Measurements from ENCODE around the gene URI1. TPM values are rescaled to one million over a fixed set of nuclear protein-coding genes. Genes with fewer than 3 reads are reported as not detected.

Gene URI1
- polyA plus RNA-seq, 1 of the 3 experiments (the other 2 are of a cell fraction), result 32.4 TPM

- Histone ChIP-seq H3K9me3 (no peaks in the 10 kb centered on the region), H3K4me1 (ENCODE audit: control insufficient read depth in 1 of 2, insufficient read depth in 2 of 2, low read depth in 1 of 2, low read length in 1 of 2) (peaks cover 4 to 6% of the 10 kb centered on the region in 2 experiments; a peak in 3 of 4 replicates), H2AFZ (ENCODE audit: low read depth) (peak overlapping the region; percentile 57), H3K36me3 (replicated peaks in 1 of 2; ENCODE audit: control insufficient read depth in 1 of 2, insufficient read depth in 2 of 2, low read length in 1 of 2) (no peaks in the 10 kb centered on the region), H3K27ac (ENCODE audit: low read depth in 2 of 2, low read length in 1 of 2) (peak overlapping the region; percentile 43 to 78), H3F3A (replicated peaks; ENCODE audit: insufficient read depth) (peaks cover 8% of the 10 kb centered on the region), H3K4me2 (peak overlapping the region; percentile 98), H3K9ac (peak overlapping the region; percentile 90), H3K79me2 (ENCODE audit: insufficient read depth) (peaks cover 51% of the 10 kb centered on the region), H3K4me3 (ENCODE audit: low read depth in 2 of 2, low read length in 1 of 2) (peak overlapping the region; percentile 93), H4K20me1 (ENCODE audit: insufficient read depth) (peaks cover 43% of the 10 kb centered on the region), H3K9me2 (no peaks in the 10 kb centered on the region), H3K27me3 (ENCODE audit: insufficient read depth) (no peaks in the 10 kb centered on the region)
- DNase-seq, result peak; percentile 89
- TF ChIP-seq NRF1 (IDR thresholded peaks at IDR 0.05; ENCODE audit: low read depth, low read length) (peak; percentile 46), SIN3A (IDR thresholded peaks at IDR 0.05; ENCODE audit: borderline replicate concordance, low read depth, low read length) (peak; percentile 48; the same call in 1 of the 2 replicates), SMC3 (IDR thresholded peaks at IDR 0.05; ENCODE audit: low read depth, low read length) (no peak), ELF1 (IDR thresholded peaks at IDR 0.05) (0 out of 2 replicates have a peak, but pooled peaks have one; percentile 30), CHD2 (IDR thresholded peaks at IDR 0.05; ENCODE audit: low read length, partially characterized antibody) (peak; percentile 42), ZBTB33 (IDR thresholded peaks at IDR 0.05; ENCODE audit: borderline replicate concordance, low read depth) (no peak), NFIC (IDR thresholded peaks at IDR 0.05; ENCODE audit: borderline replicate concordance) (no peak), EZH2phosphoT487 (IDR thresholded peaks at IDR 0.05; ENCODE audit: borderline replicate concordance, low read depth) (no peak), MAX (IDR thresholded peaks at IDR 0.05; ENCODE audit: low read depth) (peak; percentile 82), USF2 (IDR thresholded peaks at IDR 0.05; ENCODE audit: borderline replicate concordance, low read depth, low read length) (no peak), MXI1 (IDR thresholded peaks at IDR 0.05; ENCODE audit: low read depth, low read length) (peak; percentile 97), REST (IDR thresholded peaks at IDR 0.05; ENCODE audit: low read depth, low read length) (no peak), GABPA (IDR thresholded peaks at IDR 0.05; ENCODE audit: low read depth) (peak; percentile 62), TAF1 (IDR thresholded peaks at IDR 0.05; ENCODE audit: borderline replicate concordance, low read depth, low read length) (0 out of 2 replicates have a peak, but pooled peaks have one; percentile 26), MEF2A (IDR thresholded peaks at IDR 0.05; ENCODE audit: borderline replicate concordance, low read depth) (no peak)
- CTCF ChIA-PET, result interaction anchor here (1.0 to 1.8 kb wide), 3 partner anchors 21 to 226 kb away, joined by 3 to 5 read pairs (median 3); no protein-coding TSS in a partner anchor
- WGBS (ENCODE audit: low lambda C conversion rate), result 4% methylated on average over 21 of the region's 79 CpGs
- POLR2A ChIA-PET, result interaction anchor here (0.6 to 1.1 kb wide), 4 partner anchors 25 to 266 kb away, joined by 3 to 4 read pairs (median 3); no protein-coding TSS in a partner anchor
Observed at GRCh38 chr19:29942404-29943261, 594 bp downstream of the URI1 start.

Data from SK-N-SH (cell line).